ENCODE data around the gene SCG3. TPM values are rescaled to one million over a fixed set of nuclear protein-coding genes. Genes with fewer than 3 reads are reported as not detected.

SCG3 gene
- total RNA-seq, 1 experiment from 2014 or later: not detected

- no peak overlapping the region for H3K4me3 Mint-ChIP-seq (ENCODE audit: unreplicated experiment)
- intact Hi-C loops (cut with micrococcal nuclease; ENCODE audit: unreplicated experiment): no loop called here
- H3K4me1 Mint-ChIP-seq (ENCODE audit: low read depth, unreplicated experiment): no peaks in the 10 kb centered on the region
- no peak overlapping the region for H3K4me3 ChIP-seq (ENCODE audit: low read depth, low read length)
- no peaks in the 10 kb centered on the region for H3K4me1 ChIP-seq
- no peaks in the 10 kb centered on the region for H3K9me3 ChIP-seq
- no peak overlapping the region for H3K27ac Mint-ChIP-seq (ENCODE audit: unreplicated experiment)
- H3K36me3 ChIP-seq (ENCODE audit: control insufficient read depth, insufficient read depth, low read length): no peaks in the 10 kb centered on the region
- peak in 1 of 2 experiments; percentile 9 for DNase-seq
- peaks cover 4% of the 10 kb centered on the region for H3K27me3 Mint-ChIP-seq (ENCODE audit: insufficient read depth, unreplicated experiment)
- TF ChIP-seq, protein P1, sequence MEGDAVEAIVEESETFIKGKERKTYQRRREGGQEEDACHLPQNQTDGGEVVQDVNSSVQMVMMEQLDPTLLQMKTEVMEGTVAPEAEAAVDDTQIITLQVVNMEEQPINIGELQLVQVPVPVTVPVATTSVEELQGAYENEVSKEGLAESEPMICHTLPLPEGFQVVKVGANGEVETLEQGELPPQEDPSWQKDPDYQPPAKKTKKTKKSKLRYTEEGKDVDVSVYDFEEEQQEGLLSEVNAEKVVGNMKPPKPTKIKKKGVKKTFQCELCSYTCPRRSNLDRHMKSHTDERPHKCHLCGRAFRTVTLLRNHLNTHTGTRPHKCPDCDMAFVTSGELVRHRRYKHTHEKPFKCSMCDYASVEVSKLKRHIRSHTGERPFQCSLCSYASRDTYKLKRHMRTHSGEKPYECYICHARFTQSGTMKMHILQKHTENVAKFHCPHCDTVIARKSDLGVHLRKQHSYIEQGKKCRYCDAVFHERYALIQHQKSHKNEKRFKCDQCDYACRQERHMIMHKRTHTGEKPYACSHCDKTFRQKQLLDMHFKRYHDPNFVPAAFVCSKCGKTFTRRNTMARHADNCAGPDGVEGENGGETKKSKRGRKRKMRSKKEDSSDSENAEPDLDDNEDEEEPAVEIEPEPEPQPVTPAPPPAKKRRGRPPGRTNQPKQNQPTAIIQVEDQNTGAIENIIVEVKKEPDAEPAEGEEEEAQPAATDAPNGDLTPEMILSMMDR (IDR thresholded peaks at IDR 0.05; ENCODE audit: insufficient read depth in 1 of 2, low read depth in 1 of 2, low read length in 1 of 2, severe bottlenecking in 1 of 2, unreplicated experiment in 1 of 2): no peak
- H3K36me3 Mint-ChIP-seq (ENCODE audit: insufficient read depth, unreplicated experiment): no peaks in the 10 kb centered on the region
- H3K27me3 ChIP-seq (replicated peaks; ENCODE audit: control insufficient read depth, insufficient read depth, low read length): no peaks in the 10 kb centered on the region
- H3K9me3 Mint-ChIP-seq (ENCODE audit: unreplicated experiment): no peaks in the 10 kb centered on the region
- POLR2A ChIA-PET: no interaction called here
- CTCF ChIA-PET: no interaction called here
- no TSS peak for BruUV-seq (replicated peaks)
These were observed 26.7 kb downstream of the SCG3 start for GRCh38 chr15:51708013-51708412.

- Mint-ChIP-seq H3K4me3 (ENCODE audit: unreplicated experiment) (no peak overlapping the region), H3K27me3 (ENCODE audit: insufficient read depth, unreplicated experiment) (peaks cover 2% of the 10 kb centered on the region), H3K4me1 (ENCODE audit: low read depth, unreplicated experiment) (no peaks in the 10 kb centered on the region), H3K36me3 (ENCODE audit: insufficient read depth, unreplicated experiment) (no peaks in the 10 kb centered on the region), H3K9me3 (ENCODE audit: unreplicated experiment) (no peaks in the 10 kb centered on the region), H3K27ac (ENCODE audit: unreplicated experiment) (no peak overlapping the region)
- CTCF ChIA-PET: no interaction called here
- H3K9me3 ChIP-seq: no peaks in the 10 kb centered on the region
- intact Hi-C loops (cut with micrococcal nuclease; ENCODE audit: unreplicated experiment): no loop called here
- H3K27me3 ChIP-seq (replicated peaks; ENCODE audit: control insufficient read depth, insufficient read depth, low read length): no peaks in the 10 kb centered on the region
- no peak overlapping the region for H3K4me3 ChIP-seq (ENCODE audit: low read depth, low read length)
- no peaks in the 10 kb centered on the region for H3K36me3 ChIP-seq (ENCODE audit: control insufficient read depth, insufficient read depth, low read length)
- no TSS peak for BruUV-seq (replicated peaks)
- DNase-seq: no peak
- H3K4me1 ChIP-seq: no peaks in the 10 kb centered on the region
- TF ChIP-seq, protein P1 (IDR thresholded peaks at IDR 0.05; ENCODE audit: insufficient read depth in 1 of 2, low read depth in 1 of 2, low read length in 1 of 2, severe bottlenecking in 1 of 2, unreplicated experiment in 1 of 2): no peak
- POLR2A ChIA-PET: no interaction called here
These were observed 27.7 kb downstream of the SCG3 start for GRCh38 chr15:51709031-51709430.

- intact Hi-C loops (cut with micrococcal nuclease; ENCODE audit: unreplicated experiment): no loop called here
- Histone ChIP-seq H3K4me3 (ENCODE audit: low read depth, low read length) (no peak overlapping the region), H3K36me3 (ENCODE audit: control insufficient read depth, insufficient read depth, low read length) (no peaks in the 10 kb centered on the region), H3K9me3 (no peaks in the 10 kb centered on the region), H3K4me1 (no peaks in the 10 kb centered on the region; the same call in 1 of the 2 replicates), H3K27me3 (replicated peaks; ENCODE audit: control insufficient read depth, insufficient read depth, low read length) (no peaks in the 10 kb centered on the region)
- Mint-ChIP-seq H3K9me3 (ENCODE audit: unreplicated experiment) (no peaks in the 10 kb centered on the region), H3K27me3 (ENCODE audit: insufficient read depth, unreplicated experiment) (no peaks in the 10 kb centered on the region), H3K4me1 (ENCODE audit: low read depth, unreplicated experiment) (no peaks in the 10 kb centered on the region), H3K4me3 (ENCODE audit: unreplicated experiment) (no peak overlapping the region), H3K27ac (ENCODE audit: unreplicated experiment) (no peak overlapping the region), H3K36me3 (ENCODE audit: insufficient read depth, unreplicated experiment) (no peaks in the 10 kb centered on the region)
- no peak for DNase-seq
- no TSS peak for BruUV-seq (replicated peaks)
- CTCF ChIA-PET: no interaction called here
- TF ChIP-seq, protein P1 (IDR thresholded peaks at IDR 0.05; ENCODE audit: insufficient read depth in 1 of 2, low read depth in 1 of 2, low read length in 1 of 2, severe bottlenecking in 1 of 2, unreplicated experiment in 1 of 2): no peak
- POLR2A ChIA-PET: no interaction called here
These were observed 32.9 kb downstream of the SCG3 start for GRCh38 chr15:51714162-51714561.
